GM12872 (cell line): ENCODE measurements around the gene FFAR1.

Experiments used
- TF ChIP-seq, protein P1 (sequence below): IDR thresholded peaks from 3 replicates; pipeline ENCODE4 v1.5.1; 2011; ENCODE audit warnings: low read depth, mild to moderate bottlenecking, low read length, moderate library complexity; ENCODE audit not compliant: insufficient read depth

FFAR1 gene

DNA sequence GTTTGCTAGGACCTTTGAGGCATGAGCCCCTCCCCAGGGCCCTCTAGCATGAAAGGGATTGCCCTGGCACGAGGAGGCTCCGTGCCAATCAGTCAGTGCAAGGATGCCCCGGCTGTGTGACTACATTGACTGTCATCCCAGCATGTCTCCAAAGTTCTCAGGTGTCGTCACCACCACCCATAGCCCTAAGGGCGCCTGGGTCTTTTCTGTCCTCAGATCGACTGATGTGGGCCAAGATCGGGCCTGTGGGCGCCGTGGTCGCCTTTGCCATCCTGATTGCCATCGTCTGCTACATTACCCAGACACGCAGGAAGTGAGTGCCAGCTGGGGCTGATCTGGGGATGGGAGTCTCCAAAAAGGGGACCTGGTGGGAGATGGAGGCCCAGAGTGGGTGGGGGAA, 37.4 kb upstream of the FFAR1 start:
- TF ChIP-seq, protein P1, sequence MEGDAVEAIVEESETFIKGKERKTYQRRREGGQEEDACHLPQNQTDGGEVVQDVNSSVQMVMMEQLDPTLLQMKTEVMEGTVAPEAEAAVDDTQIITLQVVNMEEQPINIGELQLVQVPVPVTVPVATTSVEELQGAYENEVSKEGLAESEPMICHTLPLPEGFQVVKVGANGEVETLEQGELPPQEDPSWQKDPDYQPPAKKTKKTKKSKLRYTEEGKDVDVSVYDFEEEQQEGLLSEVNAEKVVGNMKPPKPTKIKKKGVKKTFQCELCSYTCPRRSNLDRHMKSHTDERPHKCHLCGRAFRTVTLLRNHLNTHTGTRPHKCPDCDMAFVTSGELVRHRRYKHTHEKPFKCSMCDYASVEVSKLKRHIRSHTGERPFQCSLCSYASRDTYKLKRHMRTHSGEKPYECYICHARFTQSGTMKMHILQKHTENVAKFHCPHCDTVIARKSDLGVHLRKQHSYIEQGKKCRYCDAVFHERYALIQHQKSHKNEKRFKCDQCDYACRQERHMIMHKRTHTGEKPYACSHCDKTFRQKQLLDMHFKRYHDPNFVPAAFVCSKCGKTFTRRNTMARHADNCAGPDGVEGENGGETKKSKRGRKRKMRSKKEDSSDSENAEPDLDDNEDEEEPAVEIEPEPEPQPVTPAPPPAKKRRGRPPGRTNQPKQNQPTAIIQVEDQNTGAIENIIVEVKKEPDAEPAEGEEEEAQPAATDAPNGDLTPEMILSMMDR: no peak

DNA sequence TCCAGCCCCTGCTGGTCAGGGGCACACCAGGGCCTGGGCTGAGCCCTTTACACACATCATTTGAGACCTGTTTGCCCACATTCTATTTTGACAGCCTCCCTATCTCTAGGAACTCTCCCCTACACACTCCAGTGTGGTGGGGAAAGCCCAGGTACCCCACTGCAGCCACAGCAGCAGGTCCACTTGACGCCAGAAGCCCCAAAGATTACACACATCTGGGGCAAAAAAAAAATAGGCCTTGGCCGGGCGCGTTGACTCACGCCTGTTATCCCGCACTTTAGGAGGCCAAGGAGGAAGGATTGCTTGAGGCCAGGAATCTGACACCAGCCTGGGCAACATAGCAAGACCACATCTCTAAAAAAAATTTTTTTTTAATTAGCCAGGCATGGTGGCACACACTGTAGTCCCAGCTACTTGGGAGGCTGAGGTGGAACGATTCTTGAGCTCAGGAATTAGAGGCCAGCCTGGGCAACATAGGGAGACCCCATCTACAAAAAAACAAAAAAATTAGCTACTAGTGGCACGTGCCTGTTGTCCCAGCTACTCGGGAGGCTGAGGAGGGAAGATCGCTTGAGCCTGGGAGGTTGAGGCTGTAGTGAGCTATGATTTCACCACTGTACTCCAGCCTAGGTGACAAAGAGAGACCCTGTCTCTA, 36.8 kb upstream of the FFAR1 start:
- TF ChIP-seq, protein P1: no peak

DNA sequence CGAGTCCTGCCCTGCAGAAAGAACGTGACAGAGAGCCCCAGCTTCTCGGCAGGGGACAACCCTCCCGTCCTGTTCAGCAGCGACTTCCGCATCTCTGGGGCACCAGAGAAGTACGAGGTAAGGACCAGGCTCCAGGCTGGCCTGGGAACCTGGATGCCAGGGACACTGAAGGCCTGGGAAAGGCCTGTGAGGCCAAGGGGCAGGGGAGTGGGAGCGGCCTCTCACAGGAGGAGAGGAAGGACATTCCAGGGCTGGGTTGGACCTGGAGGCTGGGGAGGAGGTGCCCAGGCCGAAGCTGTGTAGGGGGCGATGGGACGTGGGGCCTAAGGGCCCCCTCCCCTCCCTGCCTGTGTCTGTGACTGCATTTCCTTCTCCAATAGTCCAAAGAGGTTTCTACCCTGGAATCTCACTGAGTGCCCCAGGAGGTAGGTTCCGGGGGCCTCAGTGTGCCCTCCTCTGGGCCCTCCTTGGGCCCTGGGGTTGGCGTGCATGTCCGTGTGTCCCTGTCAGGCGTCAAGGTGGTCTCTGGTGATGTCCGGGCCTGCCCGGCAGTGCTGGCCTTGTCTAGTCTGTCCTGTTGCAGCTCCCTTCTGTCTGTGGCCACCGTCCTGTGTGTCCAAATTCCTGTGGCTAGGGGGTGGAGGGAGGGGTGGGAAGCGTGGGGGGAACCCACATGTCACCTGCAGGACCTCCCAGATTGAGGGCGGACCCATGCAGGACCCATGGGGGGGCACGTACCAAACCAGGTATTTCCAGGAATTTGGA, 35.6 kb upstream of the FFAR1 start:
- TF ChIP-seq, protein P1: no peak

DNA sequence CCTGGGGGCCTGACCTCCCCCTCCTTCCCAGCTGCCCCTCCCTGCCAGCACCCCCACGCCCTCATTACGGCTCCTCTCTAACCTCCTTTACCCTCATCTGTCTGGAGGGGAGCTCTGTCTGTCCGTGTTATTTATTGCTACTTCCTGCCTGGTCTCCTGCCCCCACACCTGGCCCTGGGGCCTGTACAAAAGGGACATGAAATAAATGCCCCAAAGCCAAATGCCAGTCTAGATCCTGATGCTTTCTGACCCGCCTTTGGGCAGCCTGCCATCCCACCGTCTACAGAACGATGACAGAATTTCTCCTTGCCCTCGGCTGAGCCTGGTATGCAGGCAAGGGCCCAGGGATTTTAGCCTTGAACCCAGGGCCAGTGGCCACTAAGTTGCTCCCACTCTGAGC, 34.1 kb upstream of the FFAR1 start:
- TF ChIP-seq, protein P1: no peak

DNA sequence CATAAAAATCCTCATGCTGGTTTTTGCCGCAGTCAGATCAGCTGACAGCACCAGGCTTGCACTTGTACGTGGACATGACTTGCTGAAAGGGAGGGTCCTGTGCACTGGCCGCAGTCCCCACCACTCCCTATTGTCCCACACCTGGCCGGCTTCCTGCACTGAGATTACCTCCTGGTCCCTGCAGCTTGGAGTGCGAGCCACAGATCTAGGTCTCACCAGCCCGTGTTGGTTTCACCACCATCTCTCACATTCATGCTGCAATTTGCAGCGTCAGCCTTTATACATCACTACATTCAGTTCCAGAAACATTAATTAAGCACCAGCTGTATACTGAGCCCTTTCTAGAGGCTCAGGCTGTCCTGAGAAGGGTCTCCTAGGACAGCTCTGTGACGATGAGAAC, 33.7 kb upstream of the FFAR1 start:
- TF ChIP-seq, protein P1: no peak

DNA sequence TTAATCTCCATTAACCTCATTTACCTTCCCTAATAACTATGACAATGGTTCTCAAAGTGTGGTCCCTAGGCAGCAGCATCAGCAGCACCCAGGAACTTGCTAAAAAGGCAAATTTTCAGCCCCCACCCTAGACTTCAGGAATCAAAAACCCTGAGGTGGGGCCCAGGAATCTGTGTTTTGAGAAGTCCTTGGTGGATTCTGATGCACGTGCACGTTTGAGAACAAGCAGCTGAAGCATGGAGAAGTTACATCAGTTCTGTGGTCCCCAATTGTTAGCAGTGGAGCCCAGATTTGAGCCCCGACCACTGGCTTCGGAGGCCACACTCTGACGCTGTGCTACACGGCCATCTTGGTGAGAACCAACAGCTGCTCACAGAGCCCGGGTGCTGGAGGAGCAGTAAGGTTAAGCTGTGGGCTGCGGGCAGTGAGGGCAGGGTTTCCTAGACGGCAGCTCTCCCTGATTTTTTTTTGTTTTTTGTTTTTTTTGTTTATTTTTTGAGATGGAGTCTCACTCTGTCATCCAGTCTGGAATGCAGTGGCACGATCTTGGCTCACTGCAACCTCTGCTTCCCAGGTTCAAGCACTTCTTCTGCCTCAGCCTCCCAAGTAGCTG, 32.7 kb upstream of the FFAR1 start:
- TF ChIP-seq, protein P1: no peak

DNA sequence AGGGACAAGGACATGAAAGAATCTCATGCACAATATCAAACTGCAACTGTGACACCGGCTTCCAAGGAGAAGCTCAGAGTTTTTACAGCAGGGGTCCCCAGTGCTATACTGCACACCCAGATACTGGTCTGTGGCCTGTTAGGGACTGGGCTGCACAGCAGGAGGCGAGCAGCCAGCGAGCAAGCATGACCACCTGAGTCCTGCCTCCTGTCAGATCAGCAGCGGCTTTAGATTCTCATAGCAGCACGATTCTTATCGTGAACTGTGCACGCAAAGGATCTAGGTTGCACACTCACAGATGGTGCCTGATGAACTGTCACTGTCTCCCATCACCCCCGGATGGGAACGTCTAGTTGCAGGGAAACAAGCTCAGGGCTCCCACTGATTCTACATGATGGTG, 31.8 kb upstream of the FFAR1 start:
- TF ChIP-seq, protein P1: no peak
